PC-3 (cell line): Measurements from ENCODE around the gene TSPAN2. TPM values are rescaled to one million over a fixed set of nuclear protein-coding genes. Genes with fewer than 3 reads are reported as not detected.

Experiments
- ATAC-seq: fragments of 200-7000 bp; cut with Tn5 transposase; 2 replicates; pipeline ENCODE4 v1.9.1; 2020; ENCODE audit warnings: mild to moderate bottlenecking, moderate library complexity
- BruUV-seq: library from RNA; stranded (reverse); fragments of 400-500 nt; replicated peaks from 2 replicates; lab custom pipeline; 2021; lab: Mats Ljungman, UMichigan
- CTCF ChIA-PET: fragments of 300-600 bp; sonication (Branson Sonifier 250); formaldehyde crosslinking; loops from one replicate; lab custom pipeline; 2022; ENCODE audit warnings: antibody characterized with exemption; lab: Charles Lee
- POLR2A ChIA-PET: fragments of 300-600 bp; sonication (Branson Sonifier 250); formaldehyde crosslinking; loops from one replicate; lab custom pipeline; 2022; ENCODE audit warnings: antibody characterized with exemption; ENCODE audit not compliant: unreplicated experiment; lab: Charles Lee
- DNase-seq: peaks from one replicate; pipeline ENCODE4 v3.0.0-alpha.2; 2015
- H2AFZ ChIP-seq: fragments of 300-600 bp; sonication (generic); 2 replicates; pipeline ENCODE4 v1.6.0; 2016; ENCODE audit warnings: antibody characterized with exemption, low read length
- H3F3A ChIP-seq: fragments of 300-600 bp; sonication (generic); one replicate; pipeline ENCODE4 v1.6.0; 2017; ENCODE audit warnings: antibody characterized with exemption, low read length, control low read depth, mild to moderate bottlenecking; ENCODE audit not compliant: unreplicated experiment
- H3K27ac ChIP-seq: fragments of 300-600 bp; sonication (generic); 2 replicates; pipeline ENCODE4 v1.5.1; 2016; ENCODE audit warnings: mild to moderate bottlenecking, low read length
- H3K27me3 ChIP-seq: fragments of 300-600 bp; sonication (generic); 2 replicates; pipeline ENCODE4 v1.6.1; 2016; ENCODE audit warnings: low read length, mixed read lengths
- H3K36me3 ChIP-seq: fragments of 300-600 bp; sonication (generic); 2 replicates; pipeline ENCODE4 v1.6.1; 2016; ENCODE audit warnings: low read depth, mixed run types, low read length, mixed read lengths
- H3K4me1 ChIP-seq: fragments of 300-600 bp; sonication (generic); 2 replicates; pipeline ENCODE4 v1.5.1; 2016; ENCODE audit warnings: low read length; ENCODE audit not compliant: insufficient read depth
- H3K4me2 ChIP-seq: fragments of 300-600 bp; sonication (generic); 2 replicates; pipeline ENCODE4 v1.6.0; 2016; ENCODE audit warnings: low read length
- H3K4me3 ChIP-seq: fragments of 300-600 bp; sonication (generic); 2 replicates; pipeline ENCODE4 v1.5.1; 2016; ENCODE audit warnings: mild to moderate bottlenecking, low read length, mixed read lengths
- H3K79me2 ChIP-seq: fragments of 300-600 bp; sonication (generic); 2 replicates; pipeline ENCODE4 v1.6.1; 2017; ENCODE audit warnings: low read length, mixed read lengths
- H3K9ac ChIP-seq: fragments of 300-600 bp; sonication (generic); 2 replicates; pipeline ENCODE4 v1.6.0; 2016; ENCODE audit warnings: mild to moderate bottlenecking, low read length
- H3K9me2 ChIP-seq: fragments of 300-600 bp; sonication (generic); replicated peaks from 2 replicates; pipeline ENCODE4 v1.6.1; 2016; ENCODE audit warnings: mixed run types, low read length, mixed read lengths
- H3K9me3 ChIP-seq: fragments of 300-600 bp; sonication (generic); 2 replicates; pipeline ENCODE4 v1.6.1; 2016; ENCODE audit warnings: low read length, mixed read lengths
- H4K20me1 ChIP-seq: fragments of 300-600 bp; sonication (generic); 2 replicates; pipeline ENCODE4 v1.6.1; 2016; ENCODE audit warnings: low read length, mixed read lengths
- CTCF ChIP-seq: fragments of 300-600 bp; sonication (generic); conservative IDR thresholded peaks from 2 replicates; pipeline ENCODE4 v1.5.1; 2017; ENCODE audit warnings: antibody characterized with exemption, low read depth, mild to moderate bottlenecking, low read length
- EZH2 ChIP-seq: fragments of 300-600 bp; sonication (generic); IDR thresholded peaks from one replicate; pipeline ENCODE4 v1.6.1; 2017; ENCODE audit warnings: antibody characterized with exemption, mild to moderate bottlenecking, low read length; ENCODE audit not compliant: unreplicated experiment
- EZH2phosphoT487 ChIP-seq: fragments of 300-600 bp; sonication (generic); IDR thresholded peaks from 2 replicates; pipeline ENCODE4 v1.6.1; 2018; ENCODE audit warnings: mild to moderate bottlenecking, antibody characterized with exemption, low read length, borderline replicate concordance
- intact Hi-C: fragments of 100-400 bp; cut with micrococcal nuclease; formaldehyde crosslinking; loops from 2 replicates; pipeline ENCODE4 v1.9.0; 2023
- total RNA-seq: library from RNA; depleted of rRNA; stranded (reverse); fragments of >200 nt; gene quantifications from 2 replicates; pipeline ENCODE4 v1.2.3, GENCODE V29; 2014

The TSPAN2 gene
- total RNA-seq, 1 experiment from 2014 or later: 1.7 TPM

- Histone ChIP-seq H2AFZ (no peak overlapping the region), H3K4me3 (no peak overlapping the region), H3K4me1 (peaks cover 27% of the 10 kb centered on the region), H3K79me2 (no peaks in the 10 kb centered on the region), H3K27me3 (no peaks in the 10 kb centered on the region), H3K36me3 (no peaks in the 10 kb centered on the region), H3K9me3 (no peaks in the 10 kb centered on the region), H4K20me1 (no peaks in the 10 kb centered on the region), H3K4me2 (no peak overlapping the region), H3K9me2 (no peaks in the 10 kb centered on the region), H3F3A (no peaks in the 10 kb centered on the region), H3K9ac (no peak overlapping the region), H3K27ac (no peak overlapping the region)
- DNase-seq: peak; percentile 73
- no peak for TF ChIP-seq EZH2phosphoT487
- TF ChIP-seq CTCF: 0 out of 2 replicates have a peak, but pooled peaks have one; percentile 19
- BruUV-seq: no TSS peak
- ChIA-PET CTCF (no interaction called here), POLR2A (no interaction called here)
- intact Hi-C loops: no loop called here
- ATAC-seq: peak; percentile 19
These were observed 20.3 kb downstream of the TSPAN2 start for GRCh38 chr1:115068826-115069585.

GRCh38 chr1:115067161-115067859 lies 22.0 kb downstream of the TSPAN2 start:
- DNase-seq: peak; percentile 86
- ATAC-seq: peak; percentile 72
- intact Hi-C loops: no loop called here

More at GRCh38 chr1:115067161-115067859, 22.0 kb downstream of the TSPAN2 start:
- Histone ChIP-seq H3F3A (peaks cover 2% of the 10 kb centered on the region), H3K9ac (no peak overlapping the region), H3K79me2 (no peaks in the 10 kb centered on the region), H3K27me3 (no peaks in the 10 kb centered on the region), H3K4me3 (no peak overlapping the region), H3K27ac (no peak overlapping the region), H2AFZ (no peak overlapping the region), H3K9me2 (no peaks in the 10 kb centered on the region), H4K20me1 (no peaks in the 10 kb centered on the region), H3K9me3 (no peaks in the 10 kb centered on the region), H3K4me2 (peak overlapping the region; percentile 59), H3K4me1 (peaks cover 39% of the 10 kb centered on the region), H3K36me3 (no peaks in the 10 kb centered on the region)
- no peak for TF ChIP-seq EZH2
- TF ChIP-seq EZH2phosphoT487: no peak
- no peak for TF ChIP-seq CTCF
- BruUV-seq: no TSS peak
- POLR2A ChIA-PET: interaction anchor here (0.8 kb wide), 1 partner anchor 9 kb away, joined by 3 read pairs; no protein-coding TSS in a partner anchor
- CTCF ChIA-PET: no interaction called here
